ENCODE measurements around the gene ZNF350. TPM values are rescaled to one million over a fixed set of nuclear protein-coding genes. Genes with fewer than 3 reads are reported as not detected.
"Not testable (repeated sequence)": the region's sequence is repeated elsewhere in the genome, so short reads cannot be mapped to it uniquely, and the experiment has no call there.

Gene ZNF350
- total RNA-seq (14.9 TPM), polyA plus RNA-seq (10.0 TPM)
- long read RNA-seq, donor 1 = 0 reads
- long read RNA-seq, donor 2, transcript ZNF350-201 (5 exons, 2,338 nt) = major isoform, 10 of 11 reads
- long read RNA-seq, donor 2, partial matches to known transcripts = 0 of 11 reads
- long read RNA-seq, donor 2, other reads (novel, unspliced or antisense) = 0 of 11 reads
- long read RNA-seq, donor 3, partial matches to known transcripts = 0 of 3 reads
- long read RNA-seq, donor 3, other reads (novel, unspliced or antisense) = 0 of 3 reads
- long read RNA-seq, donor 4, partial matches to known transcripts = 0 of 1 reads
- long read RNA-seq, donor 4, other reads (novel, unspliced or antisense) = 0 of 1 reads
- long read RNA-seq, donor 5, transcript ZNF350-201 (5 exons, 2,338 nt) = major isoform, 6 of 8 reads
- long read RNA-seq, donor 5, partial matches to known transcripts = 0 of 8 reads
- long read RNA-seq, donor 5, other reads (novel, unspliced or antisense) = 0 of 8 reads
- long read RNA-seq, donor 6, partial matches to known transcripts = 0 of 4 reads
- long read RNA-seq, donor 6, other reads (novel, unspliced or antisense) = 0 of 4 reads
- long read RNA-seq, donor 7, transcript ZNF350-201 (5 exons, 2,338 nt) = major isoform, 7 of 8 reads
- long read RNA-seq, donor 7, partial matches to known transcripts = 0 of 8 reads
- long read RNA-seq, donor 7, other reads (novel, unspliced or antisense) = 0 of 8 reads
- long read RNA-seq, donor 8, partial matches to known transcripts = 0 of 3 reads
- long read RNA-seq, donor 8, other reads (novel, unspliced or antisense) = 0 of 3 reads
- long read RNA-seq, donor 9, partial matches to known transcripts = 0 of 2 reads
- long read RNA-seq, donor 9, other reads (novel, unspliced or antisense) = 0 of 2 reads
- long read RNA-seq, donor 10, partial matches to known transcripts = 0 of 2 reads
- long read RNA-seq, donor 10, other reads (novel, unspliced or antisense) = 0 of 2 reads

GRCh38 chr19:51986309-51987291, at the start of gene ZNF350:
ZNF350 (minus strand) TSS chr19:51986840; CDS start chr19:51974360, 12,480 bp downstream.
- DNase-seq (ENCODE audit: low read depth in 6 of 9, low spot score in 9 of 9) = peak; percentile 77 to 96 (median 88)
- Histone ChIP-seq H3K4me1 (ENCODE audit: control insufficient read depth in 2 of 2, insufficient read depth in 2 of 2, low read length in 2 of 2) (peaks cover 0 to 4% of the 10 kb centered on the region in 2 donors), H3K27me3 (ENCODE audit: control insufficient read depth in 2 of 2, insufficient read depth in 1 of 2, low read length in 1 of 2) (no peaks in the 10 kb centered on the region), H3K36me3 (ENCODE audit: control insufficient read depth in 2 of 2, insufficient read depth in 2 of 2, low read length in 1 of 2) (peaks cover 0 to 5% of the 10 kb centered on the region in 2 donors), H3K27ac (ENCODE audit: low read depth in 1 of 2, low read length in 1 of 2) (peak within 1 kb of the TSS; percentile 63 to 68), H3K4me3 (ENCODE audit: low read length in 2 of 2) (peak within 1 kb of the TSS; percentile 88 to 94), H3K9me3 (ENCODE audit: control insufficient read depth in 2 of 2, insufficient read depth in 1 of 2, low read length in 1 of 2) (peaks cover 6 to 57% of the 10 kb centered on the region in 2 donors)
- 3% methylated on average over 33 of the region's 33 CpGs for WGBS

- no peaks in the 10 kb centered on the region for H3K27me3 ChIP-seq (ENCODE audit: control insufficient read depth in 2 of 2, insufficient read depth in 1 of 2, low read length in 1 of 2)
- 98% methylated on average over 12 of the region's 12 CpGs for WGBS
- peaks cover 13 to 14% of the 10 kb centered on the region in 2 donors for H3K9me3 ChIP-seq (ENCODE audit: control insufficient read depth in 2 of 2, insufficient read depth in 1 of 2, low read length in 1 of 2)
- no peak for DNase-seq (ENCODE audit: low read depth in 6 of 9, low spot score in 9 of 9)
- no peak overlapping the region for H3K27ac ChIP-seq (ENCODE audit: low read depth in 1 of 2, low read length in 1 of 2)
- no peaks in the 10 kb centered on the region for H3K4me1 ChIP-seq (ENCODE audit: control insufficient read depth in 2 of 2, insufficient read depth in 2 of 2, low read length in 2 of 2)
- no peak overlapping the region for H3K4me3 ChIP-seq (ENCODE audit: low read length in 2 of 2)
- H3K36me3 ChIP-seq (ENCODE audit: control insufficient read depth in 2 of 2, insufficient read depth in 2 of 2, low read length in 1 of 2) = peaks cover 28 to 37% of the 10 kb centered on the region in 2 donors
These were observed 47.5 kb upstream of the ZNF350 start for GRCh38 chr19:52034051-52034728.

GRCh38 chr19:52028780-52029123, 42.1 kb upstream of the ZNF350 start:
- Histone ChIP-seq H3K4me1 (ENCODE audit: control insufficient read depth in 2 of 2, insufficient read depth in 2 of 2, low read length in 2 of 2) (peaks cover 0 to 5% of the 10 kb centered on the region in 2 donors), H3K4me3 (ENCODE audit: low read length in 2 of 2) (peak overlapping the region; percentile 95), H3K36me3 (ENCODE audit: control insufficient read depth in 2 of 2, insufficient read depth in 2 of 2, low read length in 1 of 2) (peaks cover 13 to 22% of the 10 kb centered on the region in 2 donors), H3K27me3 (ENCODE audit: control insufficient read depth in 2 of 2, insufficient read depth in 1 of 2, low read length in 1 of 2) (no peaks in the 10 kb centered on the region), H3K9me3 (ENCODE audit: control insufficient read depth in 2 of 2, insufficient read depth in 1 of 2, low read length in 1 of 2) (peaks cover 10 to 18% of the 10 kb centered on the region in 2 donors), H3K27ac (ENCODE audit: low read depth in 1 of 2, low read length in 1 of 2) (peak overlapping the region; percentile 91 to 95)
- no peak for DNase-seq (ENCODE audit: low read depth in 6 of 9, low spot score in 9 of 9)
- 21% methylated on average over 5 of the region's 5 CpGs for whole genome bisulfite sequencing

- peaks cover 10 to 19% of the 10 kb centered on the region in 2 donors for H3K9me3 ChIP-seq (ENCODE audit: control insufficient read depth in 2 of 2, insufficient read depth in 1 of 2, low read length in 1 of 2)
- DNase-seq (ENCODE audit: low read depth in 6 of 9, low spot score in 9 of 9) = peak; percentile 71 to 92 (median 80)
- H3K27ac ChIP-seq (ENCODE audit: low read depth in 1 of 2, low read length in 1 of 2) = peak within 1 kb of the TSS; percentile 91 to 95
- peak within 1 kb of the TSS; percentile 95 for H3K4me3 ChIP-seq (ENCODE audit: low read length in 2 of 2)
- H3K36me3 ChIP-seq (ENCODE audit: control insufficient read depth in 2 of 2, insufficient read depth in 2 of 2, low read length in 1 of 2) = peaks cover 13 to 28% of the 10 kb centered on the region in 2 donors
- under 1% methylated on average over 53 of the region's 53 CpGs for WGBS
- H3K4me1 ChIP-seq (ENCODE audit: control insufficient read depth in 2 of 2, insufficient read depth in 2 of 2, low read length in 2 of 2) = peaks cover 0 to 5% of the 10 kb centered on the region in 2 donors
- H3K27me3 ChIP-seq (ENCODE audit: control insufficient read depth in 2 of 2, insufficient read depth in 1 of 2, low read length in 1 of 2) = no peaks in the 10 kb centered on the region
These were observed 41.6 kb upstream of the ZNF350 start, which contains the start of gene ZNF614 for GRCh38 chr19:52028027-52028779. ZNF614 (minus strand) TSS chr19:52028379; CDS start chr19:52025745, 2,634 bp downstream.

DNA sequence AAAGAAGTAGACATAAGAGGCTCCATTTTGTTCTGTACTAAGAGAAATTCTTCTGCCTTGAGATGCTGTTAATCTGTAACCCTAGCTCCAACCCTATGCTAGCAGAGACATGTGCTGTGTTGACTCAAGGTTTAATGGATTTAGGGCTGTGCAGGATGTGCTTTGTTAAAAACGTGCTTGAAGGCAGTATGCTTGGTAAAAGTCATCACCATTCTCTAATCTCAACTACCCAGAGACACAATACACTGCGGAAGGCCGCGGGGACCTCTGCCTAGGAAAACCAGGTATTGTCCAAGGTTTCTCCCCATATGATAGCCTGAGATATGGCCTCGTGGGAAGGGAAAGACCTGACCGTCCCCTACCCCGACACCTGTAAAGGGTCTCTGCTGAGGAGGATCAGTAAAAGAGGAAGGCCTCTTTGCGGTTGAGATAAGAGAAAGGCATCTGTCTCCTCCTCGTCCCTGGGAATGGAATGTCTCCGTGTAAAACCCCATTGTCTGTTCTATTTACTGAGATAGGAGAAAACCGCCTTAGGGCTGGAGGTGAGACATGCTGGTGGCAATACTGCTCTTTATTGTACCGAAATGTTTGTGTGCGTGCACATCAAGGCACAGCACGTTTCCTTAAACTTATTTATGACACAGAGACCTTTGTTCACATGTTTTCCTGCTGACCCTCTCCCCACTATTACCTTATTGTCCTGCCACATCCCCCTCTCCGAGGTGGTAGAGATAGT, 39.8 kb upstream of the ZNF350 start:
- WGBS = 94% methylated on average over 15 of the region's 15 CpGs
- not testable (repeated sequence) for DNase-seq (ENCODE audit: low read depth in 6 of 9, low spot score in 9 of 9); H3K4me1 ChIP-seq (ENCODE audit: control insufficient read depth in 2 of 2, insufficient read depth in 2 of 2, low read length in 2 of 2); H3K27ac ChIP-seq (ENCODE audit: low read depth in 1 of 2, low read length in 1 of 2); H3K27me3 ChIP-seq (ENCODE audit: control insufficient read depth in 2 of 2, insufficient read depth in 1 of 2, low read length in 1 of 2); H3K4me3 ChIP-seq (ENCODE audit: low read length in 2 of 2)
- Histone ChIP-seq H3K9me3 (ENCODE audit: control insufficient read depth in 2 of 2, insufficient read depth in 1 of 2, low read length in 1 of 2) (peaks cover 13 to 19% of the 10 kb centered on the region in 2 donors), H3K36me3 (ENCODE audit: control insufficient read depth in 2 of 2, insufficient read depth in 2 of 2, low read length in 1 of 2) (peaks cover 25 to 35% of the 10 kb centered on the region in 2 donors)

DNA sequence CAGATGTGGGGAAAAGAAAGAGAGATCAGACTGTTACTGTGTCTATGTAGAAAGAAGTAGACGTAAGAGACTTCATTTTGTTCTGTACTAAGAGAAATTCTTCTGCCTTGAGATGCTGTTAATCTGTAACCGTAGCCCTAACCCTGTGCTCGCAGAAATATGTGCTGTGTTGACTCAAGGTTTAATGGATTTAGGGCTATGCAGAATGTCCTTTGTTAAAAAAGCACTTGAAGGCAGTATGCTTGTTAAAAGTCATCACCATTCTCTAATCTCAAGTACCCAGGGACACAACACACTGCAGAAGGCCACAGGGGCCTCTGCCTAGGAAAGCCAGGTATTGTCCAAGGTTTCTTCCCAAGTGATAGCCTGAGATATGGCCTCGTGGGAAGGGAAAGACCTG, 37.8 kb upstream of the ZNF350 start:
- H3K36me3 ChIP-seq (ENCODE audit: control insufficient read depth in 2 of 2, insufficient read depth in 2 of 2, low read length in 1 of 2) = peaks cover 34 to 50% of the 10 kb centered on the region in 2 donors
- 99% methylated on average over 4 of the region's 4 CpGs for WGBS

DNA sequence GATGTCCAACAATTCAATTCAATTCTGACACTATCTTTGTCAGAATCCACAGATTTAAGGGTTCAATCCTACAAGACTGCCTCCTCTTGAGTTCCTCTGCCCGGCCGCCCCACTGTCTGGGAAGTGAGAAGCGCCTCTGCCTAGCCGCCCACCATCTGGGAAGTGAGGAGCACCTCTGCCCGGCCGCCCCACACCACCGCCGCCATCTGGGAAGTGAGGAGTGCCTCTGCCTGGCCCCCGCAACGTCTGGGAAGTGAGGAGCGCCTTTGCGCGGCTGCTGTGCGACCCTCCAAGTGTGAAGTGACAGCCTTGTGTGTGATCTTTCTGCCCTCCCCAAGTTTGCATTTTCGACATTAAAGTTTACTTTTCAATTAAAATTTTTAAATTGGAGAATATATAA, 35.6 kb upstream of the ZNF350 start:
- no peak for DNase-seq (ENCODE audit: low read depth in 6 of 9, low spot score in 9 of 9)
- Histone ChIP-seq H3K27me3 (ENCODE audit: control insufficient read depth in 2 of 2, insufficient read depth in 1 of 2, low read length in 1 of 2) (no peaks in the 10 kb centered on the region), H3K4me1 (ENCODE audit: control insufficient read depth in 2 of 2, insufficient read depth in 2 of 2, low read length in 2 of 2) (peaks cover 0 to 1% of the 10 kb centered on the region in 2 donors), H3K9me3 (ENCODE audit: control insufficient read depth in 2 of 2, insufficient read depth in 1 of 2, low read length in 1 of 2) (peaks cover 22 to 23% of the 10 kb centered on the region in 2 donors), H3K36me3 (ENCODE audit: control insufficient read depth in 2 of 2, insufficient read depth in 2 of 2, low read length in 1 of 2) (peaks cover 44 to 61% of the 10 kb centered on the region in 2 donors), H3K4me3 (ENCODE audit: low read length in 2 of 2) (no peak overlapping the region), H3K27ac (ENCODE audit: low read depth in 1 of 2, low read length in 1 of 2) (no peak overlapping the region)
- 99% methylated on average over 15 of the region's 15 CpGs for WGBS

More for the DNA sequence above, 37.8 kb upstream of the ZNF350 start:
- not testable (repeated sequence) for H3K27ac ChIP-seq (ENCODE audit: low read depth in 1 of 2, low read length in 1 of 2); DNase-seq (ENCODE audit: low read depth in 6 of 9, low spot score in 9 of 9); H3K4me1 ChIP-seq (ENCODE audit: control insufficient read depth in 2 of 2, insufficient read depth in 2 of 2, low read length in 2 of 2); H3K4me3 ChIP-seq (ENCODE audit: low read length in 2 of 2); H3K27me3 ChIP-seq (ENCODE audit: control insufficient read depth in 2 of 2, insufficient read depth in 1 of 2, low read length in 1 of 2)
- peaks cover 17 to 19% of the 10 kb centered on the region in 2 donors for H3K9me3 ChIP-seq (ENCODE audit: control insufficient read depth in 2 of 2, insufficient read depth in 1 of 2, low read length in 1 of 2)
